Measurements from ENCODE around the gene PRAMEF6. TPM values are rescaled to one million over a fixed set of nuclear protein-coding genes. Genes with fewer than 3 reads are reported as not detected.
"Not testable (repeated sequence)": the region's sequence is repeated elsewhere in the genome, so short reads cannot be mapped to it uniquely, and the experiment has no call there.

Gene PRAMEF6
- not detected for total RNA-seq
- not detected for polyA plus RNA-seq

DNA sequence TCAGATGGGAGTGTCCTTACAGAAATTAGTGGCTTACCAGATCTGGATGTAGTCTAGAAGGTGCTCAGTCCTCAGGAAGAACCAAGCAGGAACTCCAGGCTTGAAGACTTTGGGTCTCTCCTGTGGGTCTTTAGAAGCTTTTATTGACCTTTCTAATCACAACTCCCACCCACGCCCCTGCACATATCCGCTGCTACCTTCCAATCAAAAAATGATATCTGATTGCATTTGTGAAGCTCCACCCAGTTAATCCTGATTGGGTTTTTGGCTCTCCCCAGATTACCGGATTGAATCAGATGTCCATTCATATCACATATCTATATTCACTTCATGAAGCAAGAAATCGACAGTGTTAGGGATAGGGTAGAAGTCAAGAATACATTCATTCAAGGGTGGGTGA is at the start of gene PRAMEF6:
Gene PRAMEF6 (minus strand): TSS at position 101 of the 400 bp plus-strand sequence. CDS start 5,062 bp downstream, outside the sequence.
- FAIRE-seq; intact Hi-C loops (cut with DNase I): not testable (repeated sequence)

DNA sequence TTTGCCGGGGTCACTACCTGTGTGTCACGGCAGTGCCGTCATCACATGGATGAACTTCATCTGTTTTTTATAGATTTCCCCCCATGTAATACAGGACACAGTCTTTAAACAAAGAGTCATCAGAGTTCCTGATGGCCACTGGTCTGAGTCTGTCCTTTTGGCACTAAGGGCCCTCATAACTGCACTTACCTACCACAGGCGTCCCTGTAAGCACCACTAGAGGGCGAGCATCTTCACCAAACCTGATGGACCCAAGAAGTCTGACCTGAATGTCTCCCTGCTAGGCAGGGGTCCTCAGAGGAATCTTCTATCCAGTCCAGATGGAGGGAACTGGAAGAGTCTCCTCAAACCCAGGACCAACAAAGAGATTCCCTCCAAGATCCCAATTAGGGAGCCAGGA is 23.0 kb downstream of the PRAMEF6 start:
- FAIRE-seq; H3K36me3 ChIP-seq; H3K27ac ChIP-seq; H3K9me3 ChIP-seq; H3K27me3 ChIP-seq; DNase-seq; intact Hi-C loops (cut with DNase I); H3K4me1 ChIP-seq; H3K4me3 ChIP-seq: not testable (repeated sequence)
- WGBS, 2 donors: 20 to 26% methylated on average over 1 to 3 of the region's 5 CpGs
- ATAC-seq: peak in 1 of 4 donors; percentile 27

More for the DNA sequence above, at the start of gene PRAMEF6:
- not testable (repeated sequence) for H3K27ac ChIP-seq, H3K27me3 ChIP-seq, H3K4me1 ChIP-seq, H3K4me3 ChIP-seq, H3K9me3 ChIP-seq, ATAC-seq, H3K36me3 ChIP-seq, DNase-seq
- WGBS, 2 donors: 65 to 75% methylated on average over 2 of the region's 4 CpGs

DNA sequence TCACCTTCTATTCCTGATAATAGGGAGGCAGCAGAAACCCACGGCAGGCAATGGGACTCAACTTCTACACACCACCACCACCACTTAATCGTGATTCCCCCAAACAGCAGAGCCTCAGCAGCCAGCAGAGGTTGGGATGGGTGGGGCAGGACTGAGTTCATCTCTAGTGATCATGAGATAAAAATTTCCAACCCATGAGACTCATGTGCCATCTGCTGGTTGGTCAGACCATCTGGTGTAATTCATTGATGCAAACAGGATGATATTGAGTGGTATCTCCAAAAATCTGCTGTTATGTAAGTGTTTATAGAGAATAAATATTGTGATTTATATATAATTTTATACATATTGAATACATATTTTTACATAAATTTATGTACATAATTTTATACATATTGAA is 25.6 kb downstream of the PRAMEF6 start:
- FAIRE-seq; H3K36me3 ChIP-seq; H3K27me3 ChIP-seq; H3K4me3 ChIP-seq; H3K27ac ChIP-seq; H3K4me1 ChIP-seq; H3K9me3 ChIP-seq; DNase-seq; intact Hi-C loops (cut with DNase I); ATAC-seq: not testable (repeated sequence)
- WGBS, 2 donors: 50 to 55% methylated on average over 2 of the region's 2 CpGs

DNA sequence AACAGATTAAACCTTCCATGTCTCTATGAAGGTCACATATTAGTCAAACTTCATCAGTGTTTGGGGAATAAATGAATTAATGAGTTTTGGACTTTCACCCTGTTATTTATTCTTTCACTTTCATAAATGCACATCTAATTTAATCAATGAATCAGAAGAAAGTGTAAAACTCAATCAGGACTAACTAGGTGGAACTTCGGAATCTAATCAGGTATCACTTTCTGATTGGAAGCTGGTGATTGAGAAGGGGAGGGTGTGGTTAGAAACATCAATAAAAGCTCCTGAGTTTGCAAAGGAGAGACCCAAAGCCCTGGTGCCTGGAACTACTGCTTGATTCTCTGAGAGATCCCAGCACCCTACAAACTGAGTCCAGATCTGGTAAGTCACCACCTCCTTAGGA is 31.1 kb downstream of the PRAMEF6 start, which contains the start of gene PRAMEF7:
Gene PRAMEF7 (plus strand): TSS at position 301 of the 400 bp plus-strand sequence. CDS start 1,083 bp downstream, outside the sequence.
- H3K27me3 ChIP-seq; H3K27ac ChIP-seq; H3K4me1 ChIP-seq; intact Hi-C loops (cut with DNase I); H3K9me3 ChIP-seq; H3K4me3 ChIP-seq; ATAC-seq; FAIRE-seq; DNase-seq; H3K36me3 ChIP-seq: not testable (repeated sequence)
- WGBS, 2 donors: no CpG with 5 or more reads among the region's 1 CpG

DNA sequence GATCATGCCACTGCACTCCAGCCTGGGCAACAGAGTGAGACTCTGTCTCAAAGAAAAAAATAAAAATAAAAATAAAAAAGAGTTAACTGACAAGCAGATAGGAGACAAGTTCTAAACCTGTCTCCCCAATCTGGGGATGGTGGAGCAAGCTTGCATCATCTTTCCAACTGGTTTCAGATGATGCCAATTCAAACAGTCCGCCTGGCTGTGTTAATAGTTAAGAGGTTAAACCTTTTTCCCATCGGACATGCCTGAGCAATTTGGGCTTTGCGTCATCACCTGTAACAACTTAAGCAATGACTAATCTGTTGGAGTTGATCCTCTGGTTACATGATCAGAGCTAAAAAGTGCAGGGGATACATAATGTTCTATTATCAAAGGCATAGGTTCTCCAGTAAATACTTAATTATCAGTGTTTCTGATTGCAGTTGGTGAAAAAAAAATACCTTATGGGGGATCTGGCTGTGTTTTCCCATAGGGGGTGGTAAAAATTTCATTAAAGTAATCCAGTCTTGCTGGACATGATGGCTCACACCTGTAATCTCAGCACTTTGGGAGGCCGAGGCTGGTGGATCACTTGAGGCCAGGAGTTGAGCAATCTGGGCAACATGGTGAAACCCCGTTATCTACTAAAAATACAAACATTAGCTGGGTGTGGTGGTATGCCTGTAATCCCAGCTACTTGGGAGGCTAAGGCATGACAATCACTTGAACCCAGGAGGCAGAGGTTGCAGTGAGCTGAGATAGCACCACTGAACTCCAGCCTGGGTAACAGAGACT is 43.4 kb downstream of the PRAMEF6 start:
- 60 to 67% methylated on average over 3 of the region's 5 CpGs for WGBS, 2 donors
- H3K27me3 ChIP-seq; ATAC-seq; intact Hi-C loops (cut with DNase I); H3K27ac ChIP-seq; H3K4me3 ChIP-seq; H3K9me3 ChIP-seq; FAIRE-seq; DNase-seq; H3K36me3 ChIP-seq; H3K4me1 ChIP-seq: not testable (repeated sequence)

DNA sequence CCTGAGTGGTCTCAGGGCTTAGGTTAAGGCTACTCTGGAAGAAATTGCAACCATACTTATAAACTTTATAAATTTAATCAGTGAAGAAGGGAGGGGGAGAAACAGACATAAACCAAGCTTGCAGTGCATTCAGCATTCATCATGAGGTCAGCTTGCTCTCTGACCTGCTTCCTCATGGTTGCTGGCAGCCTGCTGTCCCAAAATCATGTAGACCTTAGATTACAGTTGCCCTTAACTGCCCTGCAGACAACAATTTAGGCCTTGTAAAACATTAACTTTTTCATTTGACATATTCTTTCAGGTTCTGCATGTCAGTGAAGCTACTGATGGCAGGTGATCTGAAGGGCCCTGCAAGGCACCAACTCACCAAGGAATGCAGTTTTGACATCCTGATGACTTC is 48.2 kb downstream of the PRAMEF6 start:
- H3K4me3 ChIP-seq; intact Hi-C loops (cut with DNase I); H3K36me3 ChIP-seq; ATAC-seq; H3K9me3 ChIP-seq; H3K27ac ChIP-seq; H3K27me3 ChIP-seq; DNase-seq; FAIRE-seq; H3K4me1 ChIP-seq: not testable (repeated sequence)

DNA sequence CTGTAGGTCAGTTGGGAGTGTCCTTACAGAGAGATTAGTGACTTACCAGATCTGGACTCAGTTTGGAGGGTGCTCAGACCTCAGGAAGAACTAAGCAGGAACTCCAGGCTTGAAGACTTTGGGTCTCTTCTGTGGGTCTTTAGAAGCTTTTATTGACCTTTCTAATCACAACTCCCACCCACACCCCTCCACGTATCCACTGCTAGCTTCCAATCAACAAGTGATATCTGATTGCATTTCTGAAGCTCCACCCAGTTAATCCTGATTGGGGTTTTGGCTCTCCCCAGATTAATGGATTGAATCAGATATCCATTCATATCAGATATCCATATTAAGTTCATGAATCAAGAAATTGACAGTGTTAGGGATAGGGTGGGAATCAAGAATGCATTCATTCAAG is 49.2 kb downstream of the PRAMEF6 start, which contains the start of gene PRAMEF10:
Gene PRAMEF10 (minus strand): TSS at position 101 of the 400 bp plus-strand sequence. CDS start 2,423 bp downstream, outside the sequence.
- ATAC-seq; intact Hi-C loops (cut with DNase I); H3K4me1 ChIP-seq; H3K36me3 ChIP-seq; H3K27me3 ChIP-seq; H3K4me3 ChIP-seq; H3K9me3 ChIP-seq; DNase-seq; FAIRE-seq; H3K27ac ChIP-seq: not testable (repeated sequence)
- 33% methylated on average over 1 of the region's 1 CpG; no CpG with 5 or more reads in 1 of the 2 donors for WGBS, 2 donors

Other genes with a start within 250 kb of the PRAMEF6 start
- gene AADACL3, start 231.5 kb downstream of the PRAMEF6 start, total RNA-seq: not detected
- under 1 TPM in 1 of 2 donors, not detected in 1; 0.02 TPM for gene AADACL3, start 231.5 kb downstream of the PRAMEF6 start, polyA plus RNA-seq
- under 1 TPM in 2 of 6 donors, not detected in 4; 0.19 to 0.26 TPM for gene CFAP107, start 201.4 kb downstream of the PRAMEF6 start, total RNA-seq
- gene CFAP107, start 201.4 kb downstream of the PRAMEF6 start, polyA plus RNA-seq: under 1 TPM in 1 of 2 donors, not detected in 1; 0.92 TPM
- not detected for gene PRAMEF12, start 173.8 kb downstream of the PRAMEF6 start, total RNA-seq
- gene PRAMEF12, start 173.8 kb downstream of the PRAMEF6 start, polyA plus RNA-seq: not detected
- not detected for gene PRAMEF1, start 156.2 kb downstream of the PRAMEF6 start, total RNA-seq
- gene PRAMEF1, start 156.2 kb downstream of the PRAMEF6 start, polyA plus RNA-seq: not detected
- gene PRAMEF11, start 116.2 kb downstream of the PRAMEF6 start, total RNA-seq: not detected
- gene PRAMEF11, start 116.2 kb downstream of the PRAMEF6 start, polyA plus RNA-seq: not detected
- not detected for gene HNRNPCL1, start 98.9 kb downstream of the PRAMEF6 start, total RNA-seq
- not detected for gene HNRNPCL1, start 98.9 kb downstream of the PRAMEF6 start, polyA plus RNA-seq
- not detected for gene PRAMEF2, start 90.5 kb downstream of the PRAMEF6 start, total RNA-seq
- not detected for gene PRAMEF2, start 90.5 kb downstream of the PRAMEF6 start, polyA plus RNA-seq
- not detected for gene PRAMEF4, start 61.4 kb downstream of the PRAMEF6 start, total RNA-seq
- gene PRAMEF4, start 61.4 kb downstream of the PRAMEF6 start, polyA plus RNA-seq: not detected
- gene PRAMEF10, start 49.3 kb downstream of the PRAMEF6 start, total RNA-seq: not detected
- gene PRAMEF10, start 49.3 kb downstream of the PRAMEF6 start, polyA plus RNA-seq: not detected
- gene PRAMEF7, start 31.0 kb downstream of the PRAMEF6 start, total RNA-seq: not detected
- not detected for gene PRAMEF7, start 31.0 kb downstream of the PRAMEF6 start, polyA plus RNA-seq
- not detected for gene PRAMEF27, start 109.0 kb upstream of the PRAMEF6 start, total RNA-seq
- not detected for gene PRAMEF27, start 109.0 kb upstream of the PRAMEF6 start, polyA plus RNA-seq
- gene HNRNPCL3, start 113.2 kb upstream of the PRAMEF6 start, total RNA-seq: not detected
- not detected for gene HNRNPCL3, start 113.2 kb upstream of the PRAMEF6 start, polyA plus RNA-seq
- gene PRAMEF25, start 123.2 kb upstream of the PRAMEF6 start, total RNA-seq: not detected
- not detected for gene PRAMEF25, start 123.2 kb upstream of the PRAMEF6 start, polyA plus RNA-seq
- gene HNRNPCL2, start 169.3 kb upstream of the PRAMEF6 start, total RNA-seq: not detected
- not detected for gene HNRNPCL2, start 169.3 kb upstream of the PRAMEF6 start, polyA plus RNA-seq
- not detected for gene PRAMEF26, start 208.4 kb upstream of the PRAMEF6 start, total RNA-seq
- not detected for gene PRAMEF26, start 208.4 kb upstream of the PRAMEF6 start, polyA plus RNA-seq
- not detected for gene HNRNPCL4, start 218.1 kb upstream of the PRAMEF6 start, total RNA-seq
- not detected for gene HNRNPCL4, start 218.1 kb upstream of the PRAMEF6 start, polyA plus RNA-seq
- gene PRAMEF9, start 224.3 kb upstream of the PRAMEF6 start, total RNA-seq: not detected
- gene PRAMEF9, start 224.3 kb upstream of the PRAMEF6 start, polyA plus RNA-seq: not detected

All from pancreas (tissue), 10 donors.